SK-N-SH (cell line): ENCODE results near the gene MAST4. TPM values are rescaled to one million over a fixed set of nuclear protein-coding genes. Genes with fewer than 3 reads are reported as not detected.

Experiments used
- CTCF ChIA-PET: fragments of 300-600, 350-600 bp; formaldehyde crosslinking; extraction: SDS; loops from one replicate; lab custom pipeline; 2021; lab: Yijun Ruan, JAX
- POLR2A ChIA-PET: fragments of 350-600 bp; sonication (Branson Sonifier 250); formaldehyde crosslinking; extraction: SDS; loops from one replicate; lab custom pipeline; 2020; ENCODE audit warnings: antibody characterized with exemption, inconsistent platforms; lab: Yijun Ruan, JAX
- DNase-seq: peaks from one replicate; pipeline ENCODE4 v3.0.0; 2012
- H2AFZ ChIP-seq: fragments of 200-600 bp; sonication (generic); 2 replicates; pipeline ENCODE4 v1.8.1; 2016; ENCODE audit warnings: antibody characterized with exemption, mild to moderate bottlenecking, low read depth
- H3F3A ChIP-seq: fragments of 200-600 bp; sonication (generic); replicated peaks from 2 replicates; pipeline ENCODE3; 2016; ENCODE audit warnings: antibody characterized with exemption, mild to moderate bottlenecking; ENCODE audit not compliant: insufficient read depth
- H3K27ac ChIP-seq, 2 experiments: fragments of 200-500 bp in 1 of 2; fragments of 200-600 bp in 1 of 2; sonication (Bioruptor generic) in 1 of 2; sonication (generic), shearing (Covaris generic) in 1 of 2; 2 replicates each; pipeline versions ENCODE4 v1.5.1 to v1.6.1; 2014 to 2016; ENCODE audit warnings: low read depth in 2 of 2, inconsistent platforms in 1 of 2, low read length in 1 of 2, mild to moderate bottlenecking in 1 of 2, mixed read lengths in 1 of 2
- H3K27me3 ChIP-seq: fragments of 200-600 bp; sonication (generic), shearing (Covaris generic); 2 replicates; pipeline ENCODE4 v1.6.1; 2016; ENCODE audit warnings: mixed run types; ENCODE audit not compliant: insufficient read depth
- H3K36me3 ChIP-seq, 2 experiments: fragments of 200-500 bp in 1 of 2; fragments of 200-600 bp in 1 of 2; sonication (Bioruptor generic) in 1 of 2; sonication (generic) in 1 of 2; replicated peaks in 1 of 2; 2 replicates each; pipeline versions ENCODE3 to v1.5.1; 2014 to 2016; ENCODE audit warnings: low read length in 1 of 2, mild to moderate bottlenecking in 1 of 2; ENCODE audit not compliant: insufficient read depth in 2 of 2, control insufficient read depth in 1 of 2
- H3K4me1 ChIP-seq, 2 experiments: fragments of 200-500 bp in 1 of 2; fragments of 200-600 bp in 1 of 2; sonication (Bioruptor generic) in 1 of 2; sonication (generic), shearing (Covaris generic) in 1 of 2; 2 replicates each; pipeline versions ENCODE4 v1.5.1 to v1.6.1; 2014 to 2016; ENCODE audit warnings: low read depth in 1 of 2, low read length in 1 of 2, mixed run types in 1 of 2; ENCODE audit not compliant: insufficient read depth in 2 of 2, control insufficient read depth in 1 of 2
- H3K4me2 ChIP-seq: fragments of 200-600 bp; sonication (generic), shearing (Covaris generic); 2 replicates; pipeline ENCODE4 v1.6.1; 2017; ENCODE audit warnings: mixed run types
- H3K4me3 ChIP-seq, 2 experiments: fragments of 200-500 bp in 1 of 2; fragments of 200-600 bp in 1 of 2; sonication (Bioruptor generic) in 1 of 2; sonication (generic), shearing (Covaris generic) in 1 of 2; 2 replicates each; pipeline versions ENCODE4 v1.5.1 to v1.8.1; 2014 to 2016; ENCODE audit warnings: low read depth in 2 of 2, inconsistent platforms in 1 of 2, low read length in 1 of 2, mild to moderate bottlenecking in 1 of 2, mixed read lengths in 1 of 2, moderate library complexity in 1 of 2
- H3K79me2 ChIP-seq: fragments of 200-600 bp; sonication (generic); 2 replicates; pipeline ENCODE4 v1.8.1; 2017; ENCODE audit warnings: mild to moderate bottlenecking; ENCODE audit not compliant: insufficient read depth
- H3K9ac ChIP-seq: fragments of 200-600 bp; sonication (generic); 2 replicates; pipeline ENCODE4 v1.6.1; 2017; ENCODE audit warnings: mixed run types
- H3K9me2 ChIP-seq: fragments of 200-600 bp; sonication (generic); 2 replicates; pipeline ENCODE4 v1.6.1; 2017; ENCODE audit warnings: mixed run types
- H3K9me3 ChIP-seq: fragments of 200-600 bp; sonication (generic); 2 replicates; pipeline ENCODE4 v1.6.1; 2017; ENCODE audit warnings: mixed run types, mild to moderate bottlenecking, moderate library complexity
- H4K20me1 ChIP-seq: fragments of 200-600 bp; sonication (generic); 2 replicates; pipeline ENCODE4 v1.6.1; 2017; ENCODE audit warnings: mild to moderate bottlenecking, mixed run types; ENCODE audit not compliant: insufficient read depth
- FOSL2 ChIP-seq: IDR thresholded peaks from 2 replicates; pipeline ENCODE4 v1.4.0; 2012; ENCODE audit warnings: low read depth, mild to moderate bottlenecking, moderate library complexity, borderline replicate concordance
- GABPA ChIP-seq: IDR thresholded peaks from 2 replicates; pipeline ENCODE4 v1.4.0; 2012; ENCODE audit warnings: low read depth, mild to moderate bottlenecking
- IRF3 ChIP-seq: fragments of 150-350 bp; IDR thresholded peaks from 2 replicates; pipeline ENCODE4 v1.6.1; 2016; ENCODE audit warnings: mild to moderate bottlenecking, low read depth, low read length
- MEF2A ChIP-seq: IDR thresholded peaks from 2 replicates; pipeline ENCODE4 v1.4.0; 2012; ENCODE audit warnings: low read depth, borderline replicate concordance
- NFIC ChIP-seq: IDR thresholded peaks from 2 replicates; pipeline ENCODE4 v1.4.0; 2012; ENCODE audit warnings: borderline replicate concordance
- REST ChIP-seq: IDR thresholded peaks from 2 replicates; pipeline ENCODE4 v1.6.1; 2012; ENCODE audit warnings: mild to moderate bottlenecking, low read depth, low read length, moderate library complexity
- RFX5 ChIP-seq: IDR thresholded peaks from 2 replicates; pipeline ENCODE4 v1.6.1; 2012; ENCODE audit warnings: mild to moderate bottlenecking, improper control_type of control experiment, low read length
- SIN3A ChIP-seq: IDR thresholded peaks from 2 replicates; pipeline ENCODE4 v1.6.1; 2012; ENCODE audit warnings: low read depth, mild to moderate bottlenecking, low read length, moderate library complexity, borderline replicate concordance
- TAF1 ChIP-seq: IDR thresholded peaks from 2 replicates; pipeline ENCODE4 v1.6.1; 2012; ENCODE audit warnings: low read depth, mild to moderate bottlenecking, low read length, moderate library complexity, borderline replicate concordance
- USF1 ChIP-seq: IDR thresholded peaks from 2 replicates; pipeline ENCODE4 v1.4.0; 2012; ENCODE audit warnings: low read depth, borderline replicate concordance
- WGBS: methylation state at CpG from one replicate; pipeline ENCODE4 v1.1.6; 2017; ENCODE audit warnings: low lambda C conversion rate; 5-methylcytosine and 5-hydroxymethylcytosine counted together
- polyA plus RNA-seq, 3 experiments: library from polyadenylated mRNA; depleted of rRNA; stranded (reverse); fragments of >200 nt; gene quantifications; 2 replicates each; pipeline ENCODE4 v1.2.3, GENCODE V29; 2012
- TF ChIP-seq, protein P1 (sequence below): fragments of 150-350 bp; IDR thresholded peaks from 2 replicates; pipeline ENCODE4 v1.6.1; 2017; ENCODE audit warnings: antibody characterized with exemption, low read length, low read depth, borderline replicate concordance
- TF ChIP-seq, protein P2 (sequence below): fragments of 200-600 bp; sonication (generic); IDR thresholded peaks from 2 replicates; pipeline ENCODE4 v1.6.1; 2017; ENCODE audit warnings: antibody characterized with exemption, mild to moderate bottlenecking, moderate library complexity

Gene MAST4
- polyA plus RNA-seq, 1 of the 3 experiments (the other 2 are of a cell fraction) = 2.2 TPM

DNA sequence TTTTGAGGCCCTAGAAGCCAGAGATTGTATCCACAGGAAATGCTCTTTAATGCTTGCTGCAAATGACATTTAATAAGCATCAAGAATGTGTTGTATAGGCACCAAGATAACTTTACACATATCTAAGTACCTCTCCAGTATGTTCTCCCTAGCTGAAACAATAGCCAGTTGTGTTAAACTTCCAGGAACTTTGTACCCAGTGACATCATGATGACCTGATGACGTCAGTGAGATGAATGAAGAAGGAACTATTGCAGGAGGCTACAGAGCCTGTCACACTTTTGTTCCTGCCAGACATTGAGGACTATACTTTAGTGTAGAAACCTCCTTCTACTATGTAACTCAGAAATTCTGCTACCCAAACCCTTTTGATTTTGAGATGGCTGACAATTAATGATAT is 470.6 kb downstream of the MAST4 start:
- Histone ChIP-seq H3K27ac (no peak overlapping the region), H3K9me3 (no peaks in the 10 kb centered on the region), H3F3A (no peaks in the 10 kb centered on the region), H4K20me1 (no peaks in the 10 kb centered on the region), H3K36me3 (no peaks in the 10 kb centered on the region), H2AFZ (no peak overlapping the region; the same call in 1 of the 2 replicates), H3K9ac (no peak overlapping the region), H3K9me2 (no peaks in the 10 kb centered on the region), H3K4me2 (no peak overlapping the region), H3K4me3 (no peak overlapping the region), H3K79me2 (no peaks in the 10 kb centered on the region), H3K4me1 (no peaks in the 10 kb centered on the region; a peak in 1 of 4 replicates), H3K27me3 (no peaks in the 10 kb centered on the region)
- CTCF ChIA-PET = no interaction called here
- DNase-seq = no peak
- POLR2A ChIA-PET = no interaction called here
- 100% methylated on average over 1 of the region's 1 CpG for WGBS
- TF ChIP-seq USF1 (no peak), SIN3A (no peak), FOSL2 (no peak), REST (no peak), MEF2A (no peak), TAF1 (no peak), RFX5 (no peak), NFIC (no peak), GABPA (no peak), IRF3 (no peak)
- TF ChIP-seq, protein P1, sequence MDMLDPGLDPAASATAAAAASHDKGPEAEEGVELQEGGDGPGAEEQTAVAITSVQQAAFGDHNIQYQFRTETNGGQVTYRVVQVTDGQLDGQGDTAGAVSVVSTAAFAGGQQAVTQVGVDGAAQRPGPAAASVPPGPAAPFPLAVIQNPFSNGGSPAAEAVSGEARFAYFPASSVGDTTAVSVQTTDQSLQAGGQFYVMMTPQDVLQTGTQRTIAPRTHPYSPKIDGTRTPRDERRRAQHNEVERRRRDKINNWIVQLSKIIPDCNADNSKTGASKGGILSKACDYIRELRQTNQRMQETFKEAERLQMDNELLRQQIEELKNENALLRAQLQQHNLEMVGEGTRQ = no peak
- TF ChIP-seq, protein P2, sequence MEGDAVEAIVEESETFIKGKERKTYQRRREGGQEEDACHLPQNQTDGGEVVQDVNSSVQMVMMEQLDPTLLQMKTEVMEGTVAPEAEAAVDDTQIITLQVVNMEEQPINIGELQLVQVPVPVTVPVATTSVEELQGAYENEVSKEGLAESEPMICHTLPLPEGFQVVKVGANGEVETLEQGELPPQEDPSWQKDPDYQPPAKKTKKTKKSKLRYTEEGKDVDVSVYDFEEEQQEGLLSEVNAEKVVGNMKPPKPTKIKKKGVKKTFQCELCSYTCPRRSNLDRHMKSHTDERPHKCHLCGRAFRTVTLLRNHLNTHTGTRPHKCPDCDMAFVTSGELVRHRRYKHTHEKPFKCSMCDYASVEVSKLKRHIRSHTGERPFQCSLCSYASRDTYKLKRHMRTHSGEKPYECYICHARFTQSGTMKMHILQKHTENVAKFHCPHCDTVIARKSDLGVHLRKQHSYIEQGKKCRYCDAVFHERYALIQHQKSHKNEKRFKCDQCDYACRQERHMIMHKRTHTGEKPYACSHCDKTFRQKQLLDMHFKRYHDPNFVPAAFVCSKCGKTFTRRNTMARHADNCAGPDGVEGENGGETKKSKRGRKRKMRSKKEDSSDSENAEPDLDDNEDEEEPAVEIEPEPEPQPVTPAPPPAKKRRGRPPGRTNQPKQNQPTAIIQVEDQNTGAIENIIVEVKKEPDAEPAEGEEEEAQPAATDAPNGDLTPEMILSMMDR = no peak
